Lower leg skin (tissue), 3 donors: ENCODE results near the gene HLTF.

ENCODE experiments used
- CTCF ChIP-seq, 3 donors: fragments of 450-650 bp; IDR thresholded peaks; one replicate each; pipeline ENCODE4 v1.5.1; 2016; ENCODE audit warnings: antibody characterized with exemption in 3 of 3, mild to moderate bottlenecking in 3 of 3, moderate library complexity in 2 of 3
- POLR2A ChIP-seq, 2 donors: fragments of 450-650 bp; IDR thresholded peaks; one replicate each; pipeline ENCODE4 v1.6.1; 2016 to 2017; ENCODE audit warnings: antibody characterized with exemption in 2 of 2, mild to moderate bottlenecking in 1 of 2, moderate library complexity in 1 of 2

DNA sequence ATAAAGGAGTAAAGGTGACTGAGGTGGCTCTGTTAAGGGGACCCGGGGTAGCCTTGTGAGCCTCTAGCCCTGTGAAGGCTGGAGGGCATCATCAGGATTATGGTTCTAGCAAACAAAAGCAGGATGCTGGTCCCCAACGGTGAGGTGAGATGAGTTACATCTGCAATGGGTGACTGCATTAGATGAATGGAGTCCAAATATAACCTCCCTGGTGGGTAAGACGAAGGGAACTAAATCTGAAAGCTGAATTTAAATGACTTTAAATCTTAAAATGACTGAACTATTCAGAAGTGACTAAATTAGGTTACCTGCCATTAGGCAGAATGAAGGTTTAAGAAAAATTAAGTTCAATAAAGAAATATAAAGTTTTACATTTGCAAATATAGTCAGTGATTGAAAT, 4.6 kb upstream of the HLTF start:
- TF ChIP-seq CTCF (IDR thresholded peaks at IDR 0.05) (no peak), POLR2A (IDR thresholded peaks at IDR 0.05) (no peak)
